ENCODE data around the gene RPSA.
"Not testable (repeated sequence)": the region's sequence is repeated elsewhere in the genome, so short reads cannot be mapped to it uniquely, and the experiment has no call there.

RPSA gene

GRCh38 chr3:39423436-39423970, 17.0 kb downstream of the RPSA start:
- no peak for DNase-seq

GRCh38 chr3:39426312-39426711, 19.8 kb downstream of the RPSA start:
- DNase-seq = no peak

GRCh38 chr3:39427506-39427905, 21.0 kb downstream of the RPSA start:
- no peak for DNase-seq

GRCh38 chr3:39428745-39429201, 22.3 kb downstream of the RPSA start:
- no peak for DNase-seq

- DNase-seq = no peak
Measured at GRCh38 chr3:39429466-39429865, 22.9 kb downstream of the RPSA start.

- no peak for DNase-seq
Measured at GRCh38 chr3:39432342-39432741, 25.8 kb downstream of the RPSA start.

- DNase-seq = no peak
Measured at GRCh38 chr3:39433642-39434041, 27.1 kb downstream of the RPSA start.

GRCh38 chr3:39434574-39434973, 28.1 kb downstream of the RPSA start:
- no peak for DNase-seq

GRCh38 chr3:39435006-39435748, 28.7 kb downstream of the RPSA start:
- no peak for DNase-seq

- DNase-seq = no peak
Measured at GRCh38 chr3:39438880-39439279, 32.4 kb downstream of the RPSA start.

- no peak for DNase-seq
Measured at GRCh38 chr3:39440316-39440715, 33.8 kb downstream of the RPSA start.

- no peak for DNase-seq
Measured at GRCh38 chr3:39443530-39443929, 37.0 kb downstream of the RPSA start.

GRCh38 chr3:39445927-39446326, 39.4 kb downstream of the RPSA start:
- no peak for DNase-seq

- DNase-seq = no peak
Measured at GRCh38 chr3:39446444-39446843, 39.9 kb downstream of the RPSA start.

GRCh38 chr3:39447637-39448483, 41.3 kb downstream of the RPSA start:
- DNase-seq = peak; percentile 5

- DNase-seq = no peak
Measured at GRCh38 chr3:39448506-39449233, 42.1 kb downstream of the RPSA start.

- DNase-seq = no peak
Measured at GRCh38 chr3:39449796-39450195, 43.3 kb downstream of the RPSA start.

GRCh38 chr3:39453134-39453533, 46.6 kb downstream of the RPSA start:
- no peak for DNase-seq

- DNase-seq = not testable (repeated sequence)
Measured at GRCh38 chr3:39453872-39454271, 47.4 kb downstream of the RPSA start.

GRCh38 chr3:39454591-39455217, 48.2 kb downstream of the RPSA start:
- DNase-seq = no peak

- no peak for DNase-seq
Measured at GRCh38 chr3:39456159-39456558, 49.6 kb downstream of the RPSA start.

- no peak for DNase-seq
Measured at GRCh38 chr3:39457361-39457760, 50.8 kb downstream of the RPSA start.

- not testable (repeated sequence) for DNase-seq
Measured at GRCh38 chr3:39458579-39458978, 52.1 kb downstream of the RPSA start.

Data from DMS 273 treated with DMSO at 0.1 percent for 48 hours (cell line).